Thoracic aorta (tissue), 2 donors: Measurements from ENCODE around the gene SNAP29. TPM values are rescaled to one million over a fixed set of nuclear protein-coding genes. Genes with fewer than 3 reads are reported as not detected.
A peak's percentile ranks its signal among the peaks of the same experiment; 100 is the strongest.

Experiments used
- ATAC-seq: fragments of 150-250 bp; one replicate; pipeline ENCODE4 v1.8.0; 2017; ENCODE audit warnings: low read depth; ENCODE audit not compliant: insufficient number of reproducible peaks, low FRiP score
- DNase-seq: peaks from one replicate; pipeline ENCODE4 v3.0.0-alpha.2; 2020; ENCODE audit warnings: low spot score
- H3K27ac ChIP-seq, 2 donors: fragments of 200-600 bp; sonication (generic); 1 replicate in 1 of 2; 2 replicates in 1 of 2; pipeline ENCODE4 v1.5.1; 2016; ENCODE audit warnings: mild to moderate bottlenecking in 2 of 2, moderate library complexity in 2 of 2
- H3K27me3 ChIP-seq: fragments of 200-600 bp; sonication (generic); replicated peaks from 2 replicates; pipeline ENCODE4 v1.6.0; 2016; ENCODE audit warnings: mild to moderate bottlenecking; ENCODE audit not compliant: insufficient read depth
- H3K36me3 ChIP-seq: fragments of 200-600 bp; sonication (generic); one replicate; pipeline ENCODE4 v1.5.1; 2016
- H3K4me1 ChIP-seq, 2 donors: fragments of 200-600 bp; sonication (generic); 1 replicate in 1 of 2; 2 replicates in 1 of 2; pipeline versions ENCODE4 v1.5.1 to v1.6.0; 2016; ENCODE audit warnings: low read depth in 2 of 2, mild to moderate bottlenecking in 1 of 2; ENCODE audit not compliant: control insufficient read depth in 1 of 2
- H3K4me3 ChIP-seq: fragments of 200-600 bp; sonication (generic); 2 replicates; pipeline ENCODE4 v1.5.1; 2016; ENCODE audit warnings: mild to moderate bottlenecking
- H3K9me3 ChIP-seq: fragments of 200-600 bp; sonication (generic); 2 replicates; pipeline ENCODE4 v1.5.1; 2016
- CTCF ChIP-seq: fragments of 200-600 bp; sonication (generic); IDR thresholded peaks from one replicate; pipeline ENCODE4 v1.5.1; 2019; ENCODE audit warnings: antibody characterized with exemption
- total RNA-seq, 2 donors: library from RNA; depleted of rRNA; stranded (reverse); fragments of >200 nt; gene quantifications; one replicate each; pipeline versions ENCODE4 v1.1.0 to v1.2.3, GENCODE V29; 2016

Gene SNAP29
- total RNA-seq, 2 donors from 2014 or later, result 18.2 to 20.6 TPM

GRCh38 chr22:20868025-20868962, 9.5 kb downstream of the SNAP29 start:
- peak overlapping the region in 1 of 2 donors; percentile 24 for H3K27ac ChIP-seq
- TF ChIP-seq CTCF, result no peak
- H3K36me3 ChIP-seq, result peaks cover 15% of the 10 kb centered on the region
- H3K4me1 ChIP-seq, result peaks cover 0 to 14% of the 10 kb centered on the region in 2 donors
- ATAC-seq (no peak), DNase-seq (no peak)
- H3K4me3 ChIP-seq, result no peak overlapping the region
- no peaks in the 10 kb centered on the region for H3K9me3 ChIP-seq
- H3K27me3 ChIP-seq, result no peaks in the 10 kb centered on the region

GRCh38 chr22:20869234-20869633, 10.4 kb downstream of the SNAP29 start:
- Histone ChIP-seq H3K36me3 (peaks cover 17% of the 10 kb centered on the region), H3K4me1 (peaks cover 0 to 14% of the 10 kb centered on the region in 2 donors), H3K9me3 (no peaks in the 10 kb centered on the region), H3K4me3 (no peak overlapping the region), H3K27me3 (no peaks in the 10 kb centered on the region), H3K27ac (no peak overlapping the region)
- DNase-seq (no peak), ATAC-seq (no peak)
- no peak for TF ChIP-seq CTCF

GRCh38 chr22:20873214-20873613, 14.4 kb downstream of the SNAP29 start:
- Histone ChIP-seq H3K27me3 (no peaks in the 10 kb centered on the region), H3K4me3 (no peak overlapping the region), H3K4me1 (no peaks in the 10 kb centered on the region), H3K27ac (no peak overlapping the region), H3K36me3 (peaks cover 25% of the 10 kb centered on the region), H3K9me3 (no peaks in the 10 kb centered on the region)
- no peak for ATAC-seq
- TF ChIP-seq CTCF, result no peak
- no peak for DNase-seq

- Histone ChIP-seq H3K9me3 (no peaks in the 10 kb centered on the region), H3K36me3 (peaks cover 17% of the 10 kb centered on the region), H3K4me1 (no peaks in the 10 kb centered on the region), H3K27ac (no peak overlapping the region), H3K27me3 (no peaks in the 10 kb centered on the region), H3K4me3 (no peak overlapping the region)
- no peak for TF ChIP-seq CTCF
- ATAC-seq (no peak), DNase-seq (no peak)
Observed at GRCh38 chr22:20875296-20875695, 16.5 kb downstream of the SNAP29 start.

GRCh38 chr22:20877715-20878114, 18.9 kb downstream of the SNAP29 start:
- peaks cover 22% of the 10 kb centered on the region for H3K36me3 ChIP-seq
- DNase-seq, result no peak

More at GRCh38 chr22:20877715-20878114, 18.9 kb downstream of the SNAP29 start:
- no peak overlapping the region for H3K4me3 ChIP-seq
- no peak for ATAC-seq
- H3K4me1 ChIP-seq, result no peaks in the 10 kb centered on the region
- no peaks in the 10 kb centered on the region for H3K9me3 ChIP-seq
- TF ChIP-seq CTCF, result no peak
- H3K27ac ChIP-seq, result no peak overlapping the region
- no peaks in the 10 kb centered on the region for H3K27me3 ChIP-seq
